Testis (tissue), 2 donors: Measurements from ENCODE around the gene CRTAC1.

ENCODE experiments used
- POLR2A ChIP-seq: fragments of 450-650 bp; IDR thresholded peaks from one replicate; pipeline ENCODE4 v1.6.1; 2017; ENCODE audit warnings: antibody characterized with exemption, mild to moderate bottlenecking, moderate library complexity
- TF ChIP-seq, protein P1 (sequence below), 3 experiments: fragments of 450-650 bp in 2 of 3; fragments of 200-600 bp in 1 of 3; sonication (generic) in 1 of 3; IDR thresholded peaks; one replicate each; pipeline ENCODE4 v1.5.1; 2016 to 2019; ENCODE audit warnings: antibody characterized with exemption in 3 of 3, mild to moderate bottlenecking in 2 of 3, moderate library complexity in 1 of 3

DNA sequence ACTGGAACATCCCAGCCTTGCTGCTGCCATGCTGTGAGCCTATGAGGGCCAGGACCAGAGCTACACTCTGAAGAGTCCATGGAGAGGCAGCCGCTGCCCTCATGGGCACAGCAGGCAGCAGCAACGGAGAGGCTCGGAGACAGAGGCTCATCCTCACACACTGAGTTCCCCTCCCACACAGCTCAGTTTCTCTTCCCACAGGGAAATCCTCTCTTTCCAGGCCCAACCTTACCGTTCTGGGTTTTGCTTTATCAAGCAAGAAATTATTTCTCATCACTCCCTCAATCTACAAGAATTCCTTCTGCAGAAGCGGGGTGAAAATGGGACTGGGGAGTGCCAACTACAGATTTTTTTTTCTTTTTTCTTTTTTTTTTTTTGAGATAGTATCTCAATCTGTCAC is 144.1 kb downstream of the CRTAC1 start:
- no peak for TF ChIP-seq POLR2A
- TF ChIP-seq, protein P1, sequence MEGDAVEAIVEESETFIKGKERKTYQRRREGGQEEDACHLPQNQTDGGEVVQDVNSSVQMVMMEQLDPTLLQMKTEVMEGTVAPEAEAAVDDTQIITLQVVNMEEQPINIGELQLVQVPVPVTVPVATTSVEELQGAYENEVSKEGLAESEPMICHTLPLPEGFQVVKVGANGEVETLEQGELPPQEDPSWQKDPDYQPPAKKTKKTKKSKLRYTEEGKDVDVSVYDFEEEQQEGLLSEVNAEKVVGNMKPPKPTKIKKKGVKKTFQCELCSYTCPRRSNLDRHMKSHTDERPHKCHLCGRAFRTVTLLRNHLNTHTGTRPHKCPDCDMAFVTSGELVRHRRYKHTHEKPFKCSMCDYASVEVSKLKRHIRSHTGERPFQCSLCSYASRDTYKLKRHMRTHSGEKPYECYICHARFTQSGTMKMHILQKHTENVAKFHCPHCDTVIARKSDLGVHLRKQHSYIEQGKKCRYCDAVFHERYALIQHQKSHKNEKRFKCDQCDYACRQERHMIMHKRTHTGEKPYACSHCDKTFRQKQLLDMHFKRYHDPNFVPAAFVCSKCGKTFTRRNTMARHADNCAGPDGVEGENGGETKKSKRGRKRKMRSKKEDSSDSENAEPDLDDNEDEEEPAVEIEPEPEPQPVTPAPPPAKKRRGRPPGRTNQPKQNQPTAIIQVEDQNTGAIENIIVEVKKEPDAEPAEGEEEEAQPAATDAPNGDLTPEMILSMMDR (IDR thresholded peaks at IDR 0.05), result no peak
